ENCODE measurements around the gene GPR37. TPM values are rescaled to one million over a fixed set of nuclear protein-coding genes. Genes with fewer than 3 reads are reported as not detected.

Gene GPR37
- total RNA-seq, 1 donor from 2014 or later: 9.8 TPM

DNA sequence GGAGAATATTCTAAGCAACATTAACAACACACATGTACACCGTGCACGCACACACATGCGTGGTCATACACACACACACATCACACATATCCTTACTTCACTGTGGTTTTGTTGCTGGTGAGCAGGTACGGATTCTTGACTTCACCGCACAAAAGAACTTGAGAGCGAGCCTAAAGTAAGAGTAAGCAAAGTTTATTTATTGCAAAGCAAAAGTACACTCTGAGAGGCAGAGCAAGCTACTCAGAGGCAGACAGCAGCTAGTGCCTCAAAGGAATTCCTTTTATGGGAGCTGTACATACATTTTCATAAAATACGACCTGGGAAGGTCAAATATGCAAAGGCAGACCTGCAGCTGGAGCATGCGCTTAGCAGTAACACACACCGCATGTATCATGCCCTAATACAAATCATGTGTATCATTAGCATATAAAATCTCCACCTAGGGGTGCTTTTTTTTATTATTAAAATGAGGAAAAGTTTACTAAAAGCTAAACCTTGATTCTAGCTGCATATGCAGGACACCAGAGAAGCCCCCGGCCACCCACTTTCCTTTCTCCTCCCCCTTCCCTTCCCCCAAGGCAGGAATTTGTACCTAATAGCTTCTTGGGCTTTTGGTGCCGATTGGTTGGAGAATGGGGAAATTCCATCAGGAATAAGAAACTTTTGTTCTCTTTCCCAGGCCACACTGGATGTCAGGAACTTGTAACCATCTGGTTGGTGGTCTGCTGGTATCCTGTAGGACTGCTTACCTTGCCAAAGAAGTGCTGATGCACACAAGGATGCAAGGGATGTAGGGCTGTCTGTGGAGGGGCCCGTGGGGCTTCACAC, 16.5 kb upstream of the GPR37 start:
- no peak for DNase-seq (ENCODE audit: low read depth)
- Histone ChIP-seq H3K27me3 (ENCODE audit: insufficient read depth, low read length) (no peaks in the 10 kb centered on the region), H3K36me3 (ENCODE audit: insufficient read depth, low read length) (no peaks in the 10 kb centered on the region), H3K9me3 (ENCODE audit: insufficient read depth, low read depth, low read length) (no peaks in the 10 kb centered on the region), H3K4me1 (ENCODE audit: insufficient read depth, low read length) (no peaks in the 10 kb centered on the region), H3K4me3 (ENCODE audit: insufficient read depth, low read depth, low read length) (no peak overlapping the region), H3K4me2 (ENCODE audit: low read length) (no peak overlapping the region), H3K9ac (ENCODE audit: low read length) (no peak overlapping the region), H3K27ac (ENCODE audit: low read depth, low read length) (no peak overlapping the region), H3K79me2 (ENCODE audit: insufficient read depth, low read length) (no peaks in the 10 kb centered on the region), H2AFZ (ENCODE audit: low read depth, low read length) (no peak overlapping the region), H4K20me1 (ENCODE audit: insufficient read depth, low read length) (no peaks in the 10 kb centered on the region)
- H3K9me3 Mint-ChIP-seq (ENCODE audit: unreplicated experiment): no peaks in the 10 kb centered on the region
- H3K36me3 Mint-ChIP-seq (ENCODE audit: low read depth, unreplicated experiment): no peaks in the 10 kb centered on the region
- no peak overlapping the region for H3K27ac Mint-ChIP-seq (ENCODE audit: unreplicated experiment)
- no peak overlapping the region for H3K4me3 Mint-ChIP-seq (ENCODE audit: unreplicated experiment)
- TF ChIP-seq, protein P1, sequence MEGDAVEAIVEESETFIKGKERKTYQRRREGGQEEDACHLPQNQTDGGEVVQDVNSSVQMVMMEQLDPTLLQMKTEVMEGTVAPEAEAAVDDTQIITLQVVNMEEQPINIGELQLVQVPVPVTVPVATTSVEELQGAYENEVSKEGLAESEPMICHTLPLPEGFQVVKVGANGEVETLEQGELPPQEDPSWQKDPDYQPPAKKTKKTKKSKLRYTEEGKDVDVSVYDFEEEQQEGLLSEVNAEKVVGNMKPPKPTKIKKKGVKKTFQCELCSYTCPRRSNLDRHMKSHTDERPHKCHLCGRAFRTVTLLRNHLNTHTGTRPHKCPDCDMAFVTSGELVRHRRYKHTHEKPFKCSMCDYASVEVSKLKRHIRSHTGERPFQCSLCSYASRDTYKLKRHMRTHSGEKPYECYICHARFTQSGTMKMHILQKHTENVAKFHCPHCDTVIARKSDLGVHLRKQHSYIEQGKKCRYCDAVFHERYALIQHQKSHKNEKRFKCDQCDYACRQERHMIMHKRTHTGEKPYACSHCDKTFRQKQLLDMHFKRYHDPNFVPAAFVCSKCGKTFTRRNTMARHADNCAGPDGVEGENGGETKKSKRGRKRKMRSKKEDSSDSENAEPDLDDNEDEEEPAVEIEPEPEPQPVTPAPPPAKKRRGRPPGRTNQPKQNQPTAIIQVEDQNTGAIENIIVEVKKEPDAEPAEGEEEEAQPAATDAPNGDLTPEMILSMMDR (IDR thresholded peaks at IDR 0.05; ENCODE audit: insufficient read depth, low read depth, low read length): no peak
- no peak for TF ChIP-seq EZH2 (IDR thresholded peaks at IDR 0.05; ENCODE audit: insufficient read depth, low read length)
- H3K4me1 Mint-ChIP-seq (ENCODE audit: low read depth, unreplicated experiment): no peaks in the 10 kb centered on the region
- no peaks in the 10 kb centered on the region for H3K27me3 Mint-ChIP-seq (ENCODE audit: low read depth, unreplicated experiment)
- FAIRE-seq: no peak

DNA sequence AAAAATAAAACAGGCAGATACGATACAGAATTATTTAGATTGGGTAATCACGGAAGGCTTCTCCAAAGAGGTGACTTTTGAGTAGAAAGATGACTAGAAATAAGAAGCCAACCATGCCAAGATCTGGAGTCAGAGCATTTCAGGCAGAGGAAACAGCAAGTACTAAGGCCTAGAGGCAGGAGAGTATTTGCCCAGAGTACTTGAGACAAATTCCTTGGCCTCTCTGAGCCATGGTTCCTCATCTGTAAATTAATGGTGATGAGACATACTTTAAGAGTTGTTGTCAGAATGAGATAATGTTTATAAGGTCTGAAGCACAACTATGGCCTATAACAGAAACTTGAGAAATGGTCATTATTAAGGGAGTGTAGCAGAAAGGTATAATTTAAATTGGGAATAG, 15.8 kb upstream of the GPR37 start:
- no peak overlapping the region for H3K27ac Mint-ChIP-seq (ENCODE audit: unreplicated experiment)
- no peaks in the 10 kb centered on the region for H3K4me1 Mint-ChIP-seq (ENCODE audit: low read depth, unreplicated experiment)
- Histone ChIP-seq H3K27ac (ENCODE audit: low read depth, low read length) (no peak overlapping the region), H3K79me2 (ENCODE audit: insufficient read depth, low read length) (no peaks in the 10 kb centered on the region), H3K4me2 (ENCODE audit: low read length) (no peak overlapping the region), H3K9ac (ENCODE audit: low read length) (no peak overlapping the region), H3K9me3 (ENCODE audit: insufficient read depth, low read depth, low read length) (no peaks in the 10 kb centered on the region), H3K36me3 (ENCODE audit: insufficient read depth, low read length) (no peaks in the 10 kb centered on the region), H3K27me3 (ENCODE audit: insufficient read depth, low read length) (no peaks in the 10 kb centered on the region), H3K4me3 (ENCODE audit: insufficient read depth, low read depth, low read length) (no peak overlapping the region), H3K4me1 (ENCODE audit: insufficient read depth, low read length) (no peaks in the 10 kb centered on the region), H4K20me1 (ENCODE audit: insufficient read depth, low read length) (no peaks in the 10 kb centered on the region), H2AFZ (ENCODE audit: low read depth, low read length) (no peak overlapping the region)
- H3K9me3 Mint-ChIP-seq (ENCODE audit: unreplicated experiment): no peaks in the 10 kb centered on the region
- DNase-seq (ENCODE audit: low read depth): no peak
- H3K4me3 Mint-ChIP-seq (ENCODE audit: unreplicated experiment): no peak overlapping the region
- no peaks in the 10 kb centered on the region for H3K27me3 Mint-ChIP-seq (ENCODE audit: low read depth, unreplicated experiment)
- no peaks in the 10 kb centered on the region for H3K36me3 Mint-ChIP-seq (ENCODE audit: low read depth, unreplicated experiment)
- FAIRE-seq: no peak
- TF ChIP-seq, protein P1 (IDR thresholded peaks at IDR 0.05; ENCODE audit: insufficient read depth, low read depth, low read length): no peak
- TF ChIP-seq EZH2 (IDR thresholded peaks at IDR 0.05; ENCODE audit: insufficient read depth, low read length): no peak

DNA sequence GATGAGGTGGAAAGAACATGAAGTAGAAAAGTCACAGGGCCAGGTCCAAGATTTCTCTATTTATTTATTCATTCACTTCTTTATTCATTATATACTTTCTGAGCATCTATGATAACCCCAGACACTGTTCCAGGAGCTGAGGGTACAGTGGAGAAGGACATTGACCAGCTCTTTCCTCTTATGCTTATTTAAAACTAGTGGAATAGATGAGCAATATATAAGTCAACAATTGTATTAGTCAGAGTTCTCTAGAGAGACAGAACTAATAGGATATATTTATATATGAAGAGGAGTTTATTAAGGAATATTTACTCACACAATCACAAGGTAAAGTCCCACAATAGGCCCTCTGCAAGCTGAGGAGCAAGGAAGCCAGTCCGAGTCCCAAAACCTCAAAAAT, 15.0 kb upstream of the GPR37 start:
- Histone ChIP-seq H4K20me1 (ENCODE audit: insufficient read depth, low read length) (no peaks in the 10 kb centered on the region), H3K9me3 (ENCODE audit: insufficient read depth, low read depth, low read length) (no peaks in the 10 kb centered on the region), H2AFZ (ENCODE audit: low read depth, low read length) (no peak overlapping the region), H3K4me1 (ENCODE audit: insufficient read depth, low read length) (no peaks in the 10 kb centered on the region), H3K9ac (ENCODE audit: low read length) (no peak overlapping the region), H3K4me3 (ENCODE audit: insufficient read depth, low read depth, low read length) (no peak overlapping the region), H3K27me3 (ENCODE audit: insufficient read depth, low read length) (no peaks in the 10 kb centered on the region), H3K27ac (ENCODE audit: low read depth, low read length) (no peak overlapping the region), H3K36me3 (ENCODE audit: insufficient read depth, low read length) (no peaks in the 10 kb centered on the region), H3K79me2 (ENCODE audit: insufficient read depth, low read length) (no peaks in the 10 kb centered on the region), H3K4me2 (ENCODE audit: low read length) (no peak overlapping the region)
- H3K27ac Mint-ChIP-seq (ENCODE audit: unreplicated experiment): no peak overlapping the region
- no peaks in the 10 kb centered on the region for H3K9me3 Mint-ChIP-seq (ENCODE audit: unreplicated experiment)
- no peaks in the 10 kb centered on the region for H3K36me3 Mint-ChIP-seq (ENCODE audit: low read depth, unreplicated experiment)
- DNase-seq (ENCODE audit: low read depth) (no peak), FAIRE-seq (no peak)
- H3K27me3 Mint-ChIP-seq (ENCODE audit: low read depth, unreplicated experiment): no peaks in the 10 kb centered on the region
- no peak overlapping the region for H3K4me3 Mint-ChIP-seq (ENCODE audit: unreplicated experiment)
- TF ChIP-seq, protein P1 (IDR thresholded peaks at IDR 0.05; ENCODE audit: insufficient read depth, low read depth, low read length): no peak
- TF ChIP-seq EZH2 (IDR thresholded peaks at IDR 0.05; ENCODE audit: insufficient read depth, low read length): no peak
- H3K4me1 Mint-ChIP-seq (ENCODE audit: low read depth, unreplicated experiment): no peaks in the 10 kb centered on the region
